Activated CD8-positive, alpha-beta memory T cell treated with anti-CD3 and anti-CD28 coated beads for 1 hour (primary cell): ENCODE results near the gene ANKRD35.
"Not testable (repeated sequence)": the region's sequence is repeated elsewhere in the genome, so short reads cannot be mapped to it uniquely, and the experiment has no call there.

Experiments used
- DNase-seq, 2 donors: peaks; one replicate each; pipeline ENCODE4 v3.0.0-alpha.2; 2020; ENCODE audit warnings: low read depth in 1 of 2; ENCODE audit errors: extremely low read depth in 1 of 2

ANKRD35 gene, protein sequence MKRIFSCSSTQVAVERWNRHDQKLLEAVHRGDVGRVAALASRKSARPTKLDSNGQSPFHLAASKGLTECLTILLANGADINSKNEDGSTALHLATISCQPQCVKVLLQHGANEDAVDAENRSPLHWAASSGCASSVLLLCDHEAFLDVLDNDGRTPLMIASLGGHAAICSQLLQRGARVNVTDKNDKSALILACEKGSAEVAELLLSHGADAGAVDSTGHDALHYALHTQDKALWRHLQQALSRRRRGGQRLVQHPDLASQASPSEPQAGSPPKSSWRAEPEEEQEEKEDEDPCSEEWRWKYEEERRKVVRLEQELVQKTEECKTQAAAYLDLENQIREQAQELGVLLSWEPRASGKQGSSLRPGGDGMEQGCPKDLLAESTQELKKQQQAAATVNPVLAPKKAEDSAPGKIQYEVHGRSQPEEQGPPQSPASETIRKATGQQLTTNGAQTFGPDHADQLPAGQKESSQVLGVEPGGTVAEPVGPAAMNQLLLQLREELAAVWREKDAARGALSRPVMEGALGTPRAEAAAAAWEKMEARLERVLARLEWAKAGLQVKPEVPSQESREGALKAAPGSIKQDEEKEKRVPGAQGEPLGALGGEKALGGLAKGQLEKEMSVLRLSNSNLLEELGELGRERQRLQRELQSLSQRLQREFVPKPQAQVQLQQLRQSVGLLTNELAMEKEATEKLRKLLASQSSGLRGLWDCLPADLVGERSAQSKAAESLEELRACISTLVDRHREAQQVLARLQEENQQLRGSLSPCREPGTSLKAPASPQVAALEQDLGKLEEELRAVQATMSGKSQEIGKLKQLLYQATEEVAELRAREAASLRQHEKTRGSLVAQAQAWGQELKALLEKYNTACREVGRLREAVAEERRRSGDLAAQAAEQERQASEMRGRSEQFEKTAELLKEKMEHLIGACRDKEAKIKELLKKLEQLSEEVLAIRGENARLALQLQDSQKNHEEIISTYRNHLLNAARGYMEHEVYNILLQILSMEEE

GRCh38 chr1:145885738-145886287, at the start of gene ANKRD35:
TSS of gene ANKRD35 (minus strand) at chr1:145885866. CDS start at chr1:145885758, 108 bp downstream.
- peak; percentile 74 to 81 for DNase-seq

GRCh38 chr1:145932522-145933009, 46.9 kb upstream of the ANKRD35 start:
- DNase-seq, result not testable (repeated sequence)

GRCh38 chr1:145927916-145928643, 42.4 kb upstream of the ANKRD35 start:
- no peak for DNase-seq

DNA sequence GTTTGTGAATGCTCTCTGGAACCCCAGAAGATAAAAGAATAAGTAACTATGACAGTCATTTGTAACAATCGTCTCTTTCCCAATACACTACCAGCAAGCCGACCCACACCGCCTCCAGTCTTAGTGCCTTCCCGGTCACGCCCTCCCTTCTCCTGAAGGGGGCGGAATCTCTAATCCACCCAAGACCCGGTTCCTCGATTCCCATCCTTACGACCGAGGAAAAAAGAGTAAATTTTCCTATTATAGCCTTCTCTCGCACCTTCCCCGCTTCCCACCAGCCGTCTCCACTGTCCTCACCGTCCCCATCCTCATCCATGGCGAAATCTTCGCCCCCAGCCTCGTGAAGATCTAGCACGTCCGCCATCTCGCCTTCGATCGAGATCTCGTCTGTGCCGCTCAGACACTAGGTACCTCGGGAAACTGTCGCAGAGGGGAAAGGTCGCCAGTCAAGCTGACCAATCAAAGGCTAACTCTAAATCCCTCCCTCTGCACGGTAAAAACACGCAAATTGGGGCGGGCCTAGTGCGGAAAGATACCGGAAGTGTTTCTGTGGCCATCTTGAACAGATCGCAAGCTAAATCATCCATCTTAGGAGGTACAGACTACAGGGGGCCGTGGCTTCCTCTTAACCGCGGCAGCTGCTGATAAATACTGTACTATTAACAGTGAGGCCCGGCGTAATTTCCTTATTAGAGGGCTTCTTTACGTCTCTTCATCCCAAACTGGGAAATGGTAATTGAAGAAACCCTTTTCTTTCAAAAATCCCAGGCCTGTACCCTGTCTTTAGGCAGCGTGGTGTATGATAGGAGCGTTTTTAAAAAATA, 41.6 kb upstream of the ANKRD35 start, which contains the start of gene RBM8A:
TSS of gene RBM8A (minus strand) at position 422 of the 824 bp plus-strand sequence. CDS start at position 364, 58 bp downstream.
- DNase-seq, result peak; percentile 77 to 89

GRCh38 chr1:145926686-145927062, 41.0 kb upstream of the ANKRD35 start:
- no peak for DNase-seq

- no peak for DNase-seq
Observed at GRCh38 chr1:145922266-145922665, 36.6 kb upstream of the ANKRD35 start.

DNA sequence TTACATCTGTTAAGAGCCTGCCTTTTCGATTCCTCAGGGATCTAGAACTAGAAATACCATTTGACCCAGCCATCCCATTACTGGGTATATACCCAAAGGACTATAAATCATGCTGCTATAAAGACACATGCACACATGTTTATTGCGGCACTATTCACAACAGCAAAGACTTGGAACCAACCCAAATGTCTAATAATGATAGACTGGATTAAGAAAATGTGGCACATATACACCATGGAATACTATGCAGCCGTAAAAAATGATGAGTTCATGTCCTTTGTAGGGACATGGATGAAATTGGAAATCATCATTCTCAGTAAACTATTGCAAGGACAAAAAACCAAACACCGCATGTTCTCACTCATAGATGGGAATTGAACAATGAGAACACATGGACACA, 34.6 kb upstream of the ANKRD35 start:
- not testable (repeated sequence) for DNase-seq

GRCh38 chr1:145918992-145919939, 33.6 kb upstream of the ANKRD35 start:
- DNase-seq, result no peak

DNA sequence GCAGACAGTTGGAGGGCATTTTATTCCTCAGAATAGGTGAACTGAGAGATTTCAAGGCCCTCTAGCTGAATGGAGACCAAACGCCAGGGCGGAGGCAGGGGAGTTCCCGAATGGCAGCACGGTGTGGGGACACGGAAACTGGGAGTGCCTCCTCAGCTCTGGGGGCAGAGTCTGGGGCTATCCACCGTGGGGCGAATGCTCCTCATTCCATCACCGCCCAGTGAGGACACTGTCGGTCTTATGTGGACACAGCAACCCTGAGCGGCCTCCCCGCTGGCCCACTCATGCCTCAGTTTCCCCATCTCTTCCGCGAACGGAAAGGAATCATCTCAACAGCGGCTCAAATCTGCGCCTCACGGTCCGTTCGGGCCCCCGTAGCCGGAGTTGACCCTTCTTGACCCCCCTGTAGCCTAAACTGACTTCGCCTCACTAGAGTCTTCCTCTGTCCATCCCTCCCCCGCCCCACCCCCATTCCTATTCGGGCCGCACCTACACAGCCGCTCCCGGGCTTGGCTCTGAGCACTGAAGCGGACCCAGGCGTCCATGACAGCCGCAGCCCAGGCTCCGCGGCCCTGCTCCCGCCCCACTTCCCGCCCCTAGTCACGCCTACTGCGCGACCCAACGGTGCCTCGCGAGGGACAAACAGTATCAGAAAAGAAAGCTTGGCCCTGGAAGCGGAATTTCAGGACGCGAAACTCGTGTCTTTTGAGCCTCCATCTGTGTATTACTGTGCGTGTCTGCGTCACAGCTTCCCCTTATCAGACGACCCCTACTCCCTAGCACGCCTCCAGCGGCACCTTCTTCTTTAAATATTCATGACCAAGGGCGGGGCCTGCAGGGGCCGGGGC, 32.7 kb upstream of the ANKRD35 start, which contains the start of gene PEX11B:
TSS of gene PEX11B (minus strand) at position 574 of the 848 bp plus-strand sequence. CDS start at position 545, 29 bp downstream.
- DNase-seq, result peak; percentile 73 to 84

DNA sequence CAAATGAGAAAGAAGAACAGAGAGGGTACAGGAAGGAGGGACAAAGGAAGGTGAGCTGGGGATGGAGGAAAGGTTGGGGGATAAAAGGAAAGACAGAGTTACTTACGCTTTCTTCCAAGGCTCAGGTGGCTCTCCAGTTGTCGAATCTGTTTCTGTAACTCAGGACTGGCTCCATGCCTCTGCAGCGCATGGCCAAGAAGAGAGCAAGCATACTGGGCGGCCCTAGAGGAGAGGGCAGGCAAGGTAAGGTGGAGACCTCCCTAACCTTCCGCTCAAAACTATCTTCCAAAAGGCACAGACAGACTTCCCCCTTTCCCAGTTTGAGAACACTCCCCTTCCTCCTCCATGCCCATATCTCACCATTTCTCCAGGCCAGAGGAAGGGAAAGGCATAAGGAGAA, 31.9 kb upstream of the ANKRD35 start:
- no peak for DNase-seq

DNA sequence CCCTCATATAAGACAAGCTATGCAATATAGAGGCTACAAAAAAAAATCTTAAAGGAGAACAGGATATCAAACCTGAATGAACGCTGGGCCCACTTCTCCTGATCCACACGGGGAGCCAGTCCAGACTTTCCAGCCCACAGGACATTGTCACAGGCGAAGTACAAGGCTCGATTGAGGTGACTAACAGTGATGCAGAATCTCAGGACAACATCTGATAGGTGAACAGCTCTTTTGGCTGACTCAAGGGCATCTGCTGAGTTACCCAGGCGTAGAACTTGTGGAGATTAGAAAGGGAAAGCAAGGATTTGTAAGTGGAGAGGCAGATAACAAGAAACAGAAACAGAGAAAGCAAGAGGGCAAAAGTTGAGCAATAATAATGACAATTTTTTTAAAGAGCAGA, 31.1 kb upstream of the ANKRD35 start:
- DNase-seq, result no peak

DNA sequence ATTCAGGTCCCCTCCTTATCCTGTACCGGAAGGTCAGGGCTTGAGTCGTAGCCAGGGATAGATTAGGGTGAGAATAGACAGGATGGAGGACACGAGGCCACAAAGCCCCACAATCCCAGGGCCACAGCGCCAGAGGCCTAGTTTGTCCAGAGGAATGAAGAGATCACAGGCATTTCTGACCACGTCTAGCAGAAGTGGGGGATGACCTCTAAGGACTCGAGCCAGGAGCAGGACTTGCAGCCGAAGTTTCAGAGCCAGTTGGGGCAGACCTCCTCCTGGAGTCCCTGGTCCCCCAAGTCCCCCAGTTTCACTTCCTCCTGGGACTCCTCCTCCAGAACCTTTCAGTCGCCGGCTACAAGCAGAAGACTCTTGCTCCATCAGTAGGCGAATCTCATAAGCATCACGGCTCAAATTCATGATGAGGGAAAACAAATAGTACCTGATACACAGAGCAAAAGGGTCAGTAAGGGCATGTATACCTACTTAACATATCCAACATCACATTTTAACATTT, 26.5 kb upstream of the ANKRD35 start:
- DNase-seq, result no peak

- DNase-seq, result no peak
Observed at GRCh38 chr1:145908653-145909052, 23.0 kb upstream of the ANKRD35 start.

GRCh38 chr1:145906954-145907753, 21.5 kb upstream of the ANKRD35 start:
- DNase-seq, result no peak

- DNase-seq, result no peak
Observed at GRCh38 chr1:145901312-145902021, 15.8 kb upstream of the ANKRD35 start.

GRCh38 chr1:145898756-145899155, 13.1 kb upstream of the ANKRD35 start:
- no peak for DNase-seq
